Smooth muscle cell (in vitro differentiated cells): ENCODE data around the gene CDT1. TPM values are rescaled to one million over a fixed set of nuclear protein-coding genes. Genes with fewer than 3 reads are reported as not detected.
A peak's percentile ranks its signal among the peaks of the same experiment; 100 is the strongest.

Experiments
- DNase-seq: peaks from one replicate; lab custom pipeline; 2025; ENCODE audit not compliant: unreplicated experiment; lab: John Stamatoyannopoulos, UW
- H2AFZ ChIP-seq: fragments of 200-600 bp; sonication (generic); 2 replicates; pipeline ENCODE4 v1.6.0; 2016; ENCODE audit warnings: antibody characterized with exemption, low read depth, mild to moderate bottlenecking
- H3F3A ChIP-seq: fragments of 200-600 bp; sonication (generic); 2 replicates; pipeline ENCODE4 v1.6.0; 2017; ENCODE audit warnings: antibody characterized with exemption, low read depth
- H3K27ac ChIP-seq: fragments of 200-600 bp; sonication (generic); 2 replicates; pipeline ENCODE4 v1.5.1; 2016; ENCODE audit warnings: low read depth, mild to moderate bottlenecking
- H3K27me3 ChIP-seq: fragments of 200-600 bp; sonication (generic); 2 replicates; pipeline ENCODE4 v1.6.1; 2016; ENCODE audit warnings: low read depth, mild to moderate bottlenecking
- H3K36me3 ChIP-seq: fragments of 200-600 bp; sonication (generic); 2 replicates; pipeline ENCODE4 v1.5.1; 2016; ENCODE audit warnings: low read depth
- H3K4me1 ChIP-seq: fragments of 200-600 bp; sonication (generic); 2 replicates; pipeline ENCODE4 v1.5.1; 2016; ENCODE audit warnings: low read depth
- H3K4me2 ChIP-seq: fragments of 200-600 bp; sonication (generic); 2 replicates; pipeline ENCODE4 v1.6.0; 2016; ENCODE audit warnings: mild to moderate bottlenecking
- H3K4me3 ChIP-seq: fragments of 200-600 bp; sonication (generic); 2 replicates; pipeline ENCODE4 v1.5.1; 2016; ENCODE audit warnings: mild to moderate bottlenecking
- H3K79me2 ChIP-seq: fragments of 200-600 bp; sonication (generic); 2 replicates; pipeline ENCODE4 v1.6.0; 2016; ENCODE audit warnings: low read depth, mild to moderate bottlenecking
- H3K9ac ChIP-seq: fragments of 200-600 bp; sonication (generic); 2 replicates; pipeline ENCODE4 v1.6.0; 2016; ENCODE audit warnings: low read depth
- H3K9me3 ChIP-seq: fragments of 200-600 bp; sonication (generic); replicated peaks from 2 replicates; pipeline ENCODE4 v1.5.1; 2016; ENCODE audit warnings: low read depth
- H4K20me1 ChIP-seq: fragments of 200-600 bp; sonication (generic); 2 replicates; pipeline ENCODE4 v1.6.0; 2016; ENCODE audit warnings: low read depth
- CTCF ChIP-seq: fragments of 200-600 bp; sonication (generic); IDR thresholded peaks from 2 replicates; pipeline ENCODE4 v1.5.1; 2017; ENCODE audit warnings: borderline replicate concordance, mild to moderate bottlenecking, antibody characterized with exemption; ENCODE audit not compliant: insufficient read depth, poor library complexity, severe bottlenecking
- WGBS: methylation state at CpG from one replicate; pipeline ENCODE4 v1.1.7; 2016; ENCODE audit warnings: low lambda C conversion rate; 5-methylcytosine and 5-hydroxymethylcytosine counted together
- polyA plus RNA-seq: library from polyadenylated mRNA; unstranded; fragments of >200 nt; fragmentation: Nextera tagmentation; extraction: Ambion mirVana; gene quantifications from 2 replicates; pipeline ENCODE4 v1.2.1, GENCODE V29; 2016
- total RNA-seq: library from RNA; depleted of rRNA; stranded (reverse); fragments of >200 nt; gene quantifications from 2 replicates; pipeline ENCODE4 v1.2.3, GENCODE V29; 2014

Gene CDT1
- total and polyA plus RNA-seq, 2 experiments from 2014 or later = 5.3 to 13.3 TPM

- no peak overlapping the region for H3K9ac ChIP-seq
- no peak for TF ChIP-seq CTCF
- no peak overlapping the region for H3K4me2 ChIP-seq
- H2AFZ ChIP-seq = no peak overlapping the region
- H3K27ac ChIP-seq = no peak overlapping the region
- H3K36me3 ChIP-seq = no peaks in the 10 kb centered on the region
- 57% methylated on average over 11 of the region's 11 CpGs for WGBS
- H3K9me3 ChIP-seq = no peaks in the 10 kb centered on the region
- H4K20me1 ChIP-seq = no peaks in the 10 kb centered on the region
- DNase-seq = peak; percentile 57
- no peaks in the 10 kb centered on the region for H3K79me2 ChIP-seq
- H3K4me3 ChIP-seq = no peak overlapping the region
- no peaks in the 10 kb centered on the region for H3K4me1 ChIP-seq
- H3F3A ChIP-seq = no peaks in the 10 kb centered on the region
- H3K27me3 ChIP-seq = no peaks in the 10 kb centered on the region
These were observed 26.7 kb downstream of the CDT1 start for GRCh38 chr16:88830258-88830657.

GRCh38 chr16:88830783-88831182, 27.2 kb downstream of the CDT1 start:
- Histone ChIP-seq H3F3A (no peaks in the 10 kb centered on the region), H4K20me1 (no peaks in the 10 kb centered on the region), H3K27me3 (no peaks in the 10 kb centered on the region), H3K4me2 (no peak overlapping the region), H3K4me1 (no peaks in the 10 kb centered on the region), H3K27ac (no peak overlapping the region), H3K9ac (no peak overlapping the region), H3K9me3 (no peaks in the 10 kb centered on the region), H3K79me2 (no peaks in the 10 kb centered on the region), H3K4me3 (no peak overlapping the region), H2AFZ (no peak overlapping the region), H3K36me3 (no peaks in the 10 kb centered on the region)
- DNase-seq = no peak
- 96% methylated on average over 14 of the region's 14 CpGs for WGBS
- TF ChIP-seq CTCF = no peak

GRCh38 chr16:88831838-88832237, 28.2 kb downstream of the CDT1 start:
- Histone ChIP-seq H3K27ac (no peak overlapping the region), H3K9me3 (no peaks in the 10 kb centered on the region), H3K36me3 (no peaks in the 10 kb centered on the region), H3K79me2 (no peaks in the 10 kb centered on the region), H3K4me1 (no peaks in the 10 kb centered on the region), H4K20me1 (no peaks in the 10 kb centered on the region), H2AFZ (no peak overlapping the region), H3K4me3 (no peak overlapping the region), H3F3A (no peaks in the 10 kb centered on the region), H3K4me2 (no peak overlapping the region), H3K27me3 (no peaks in the 10 kb centered on the region), H3K9ac (no peak overlapping the region)
- no peak for DNase-seq
- TF ChIP-seq CTCF = no peak
- 63% methylated on average over 5 of the region's 13 CpGs for whole genome bisulfite sequencing

- no peaks in the 10 kb centered on the region for H3F3A ChIP-seq
- H3K4me1 ChIP-seq = no peaks in the 10 kb centered on the region
- H3K4me2 ChIP-seq = no peak overlapping the region
- H3K27me3 ChIP-seq = no peaks in the 10 kb centered on the region
- H3K9me3 ChIP-seq = no peaks in the 10 kb centered on the region
- no peak for TF ChIP-seq CTCF
- no peak overlapping the region for H3K9ac ChIP-seq
- H4K20me1 ChIP-seq = no peaks in the 10 kb centered on the region
- no peaks in the 10 kb centered on the region for H3K79me2 ChIP-seq
- no peak for DNase-seq
- 98% methylated on average over 12 of the region's 13 CpGs for WGBS
- H3K36me3 ChIP-seq = no peaks in the 10 kb centered on the region
- H3K4me3 ChIP-seq = no peak overlapping the region
- no peak overlapping the region for H3K27ac ChIP-seq
- no peak overlapping the region for H2AFZ ChIP-seq
These were observed 29.5 kb downstream of the CDT1 start for GRCh38 chr16:88833086-88833485.
